Activated naive CD4-positive, alpha-beta T cell treated with anti-CD3 and anti-CD28 coated beads for 36 hours (primary cell): ENCODE data around the gene ZPLD1. TPM values are rescaled to one million over a fixed set of nuclear protein-coding genes. Genes with fewer than 3 reads are reported as not detected.

ENCODE experiments used
- CTCF ChIA-PET: fragments of 350-600 bp; sonication (Branson Sonifier 250); formaldehyde crosslinking; loops from one replicate; lab custom pipeline; 2021; ENCODE audit warnings: antibody characterized with exemption; lab: Charles Lee
- DNase-seq: peaks from one replicate; pipeline ENCODE4 v3.0.0-alpha.2; 2020
- H3K27ac Mint-ChIP-seq: one replicate; pipeline ENCODE4 v1.8.0; 2021; ENCODE audit warnings: mild to moderate bottlenecking, mixed read lengths
- H3K27me3 Mint-ChIP-seq: one replicate; pipeline ENCODE4 v1.8.0; 2021; ENCODE audit warnings: low read depth, mixed read lengths
- H3K36me3 Mint-ChIP-seq: one replicate; pipeline ENCODE4 v1.8.0; 2021; ENCODE audit warnings: low read depth, mixed read lengths
- H3K4me1 Mint-ChIP-seq: one replicate; pipeline ENCODE4 v1.8.0; 2021; ENCODE audit warnings: low read depth, mixed read lengths
- H3K4me3 Mint-ChIP-seq: one replicate; pipeline ENCODE4 v1.8.0; 2021; ENCODE audit warnings: mild to moderate bottlenecking, moderate library complexity, mixed read lengths
- H3K9me3 Mint-ChIP-seq: one replicate; pipeline ENCODE4 v1.8.0; 2021; ENCODE audit warnings: mixed read lengths
- intact Hi-C: fragments of 100-400 bp; cut with micrococcal nuclease; formaldehyde crosslinking; loops from one replicate; pipeline ENCODE4 v1.15.1; 2023
- total RNA-seq, 2 experiments: library from RNA; stranded (reverse); gene quantifications; one replicate each; pipeline ENCODE4 v1.2.3, GENCODE V29; 2021

The ZPLD1 gene
- total RNA-seq, 2 experiments from 2014 or later: not detected

DNA sequence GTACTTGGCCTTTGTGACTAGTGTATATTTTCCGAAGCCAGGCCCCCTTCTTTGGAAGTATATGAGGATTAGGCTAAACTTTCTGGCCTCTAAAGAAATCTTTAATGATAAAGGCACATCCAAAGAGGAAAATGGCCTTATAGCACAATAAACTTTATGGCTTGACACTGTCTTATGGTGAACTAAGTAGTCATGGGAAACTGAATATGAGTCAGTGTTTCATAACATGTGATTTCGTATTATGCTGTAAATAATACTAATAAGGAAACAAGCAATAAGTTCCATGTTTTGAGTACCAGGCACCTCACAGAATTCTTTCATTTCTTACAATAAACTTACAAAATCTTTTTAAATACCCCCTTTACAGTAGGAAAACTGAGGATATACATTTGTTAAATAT is 8.2 kb downstream of the ZPLD1 start:
- Mint-ChIP-seq H3K4me1 (no peaks in the 10 kb centered on the region), H3K9me3 (no peaks in the 10 kb centered on the region), H3K36me3 (no peaks in the 10 kb centered on the region), H3K27ac (no peak overlapping the region), H3K4me3 (no peak overlapping the region), H3K27me3 (peaks cover 5% of the 10 kb centered on the region)
- CTCF ChIA-PET: interaction anchor here (0.6 kb wide), 1 partner anchor 30 kb away, joined by 5 read pairs; no protein-coding TSS in a partner anchor
- intact Hi-C loops: no loop called here
- no peak for DNase-seq

DNA sequence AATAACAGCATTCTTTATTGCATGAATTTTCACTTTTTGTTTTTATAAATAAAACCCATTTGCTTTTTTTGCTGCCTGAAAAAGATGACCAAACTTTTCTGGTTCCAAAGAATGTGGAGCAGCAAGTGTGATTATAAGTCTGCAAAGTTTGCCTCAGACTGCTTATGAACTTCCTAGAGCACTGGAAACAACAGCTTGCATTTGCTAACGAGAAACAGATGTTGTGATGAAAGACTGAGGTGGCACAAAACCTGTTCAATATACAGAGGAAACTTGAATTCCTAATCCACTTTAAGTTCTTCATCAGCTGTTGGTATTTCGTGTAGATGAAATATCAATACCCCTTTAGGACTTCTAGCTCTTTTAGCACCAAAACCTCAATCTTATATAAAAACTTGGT is 9.3 kb downstream of the ZPLD1 start:
- H3K27me3 Mint-ChIP-seq: no peaks in the 10 kb centered on the region
- intact Hi-C loops: no loop called here
- no peaks in the 10 kb centered on the region for H3K36me3 Mint-ChIP-seq
- H3K4me3 Mint-ChIP-seq: no peak overlapping the region
- CTCF ChIA-PET: no interaction called here
- H3K4me1 Mint-ChIP-seq: no peaks in the 10 kb centered on the region
- no peaks in the 10 kb centered on the region for H3K9me3 Mint-ChIP-seq
- no peak overlapping the region for H3K27ac Mint-ChIP-seq
- DNase-seq: no peak

DNA sequence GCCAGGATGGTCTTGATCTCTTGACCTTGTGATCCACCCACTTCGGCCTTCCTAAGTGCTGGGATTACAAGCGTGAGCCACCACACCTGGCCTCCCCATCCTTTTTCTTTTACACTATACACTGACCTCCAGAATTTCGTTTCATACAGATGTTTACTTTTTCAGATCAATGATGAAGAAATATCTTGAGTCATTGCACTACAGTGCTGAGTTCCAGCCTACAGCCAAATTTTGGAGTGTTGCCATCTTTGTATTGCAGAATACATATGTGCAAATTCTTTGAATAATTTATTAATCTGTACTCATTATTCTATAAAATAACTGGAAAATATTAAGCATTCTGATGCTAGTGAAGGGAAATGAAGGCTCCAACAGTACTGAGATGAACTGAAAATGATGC is 12.5 kb downstream of the ZPLD1 start:
- Mint-ChIP-seq H3K4me3 (no peak overlapping the region), H3K27me3 (no peaks in the 10 kb centered on the region), H3K36me3 (no peaks in the 10 kb centered on the region), H3K4me1 (no peaks in the 10 kb centered on the region), H3K9me3 (no peaks in the 10 kb centered on the region), H3K27ac (no peak overlapping the region)
- CTCF ChIA-PET: no interaction called here
- no peak for DNase-seq
- intact Hi-C loops: no loop called here

DNA sequence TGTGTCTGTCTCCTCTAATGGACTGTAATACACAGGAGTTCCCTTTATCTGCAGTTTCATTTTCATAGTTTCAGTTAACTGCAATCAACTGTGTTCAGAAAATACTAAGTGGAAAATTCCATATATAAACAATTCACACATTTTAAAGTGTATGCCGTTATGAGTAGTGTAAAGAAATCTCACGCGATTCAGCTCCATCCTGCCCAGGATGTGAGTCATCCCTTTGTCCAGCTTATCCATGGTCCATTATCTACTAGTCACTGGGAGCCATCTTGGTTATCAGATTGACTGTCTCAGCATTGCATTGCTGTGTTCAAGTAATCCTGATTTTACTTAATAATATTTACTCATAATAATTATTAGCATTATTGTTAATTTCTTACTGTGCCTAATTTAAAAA is 14.5 kb downstream of the ZPLD1 start:
- DNase-seq: no peak
- no peak overlapping the region for H3K4me3 Mint-ChIP-seq
- no peaks in the 10 kb centered on the region for H3K36me3 Mint-ChIP-seq
- H3K27ac Mint-ChIP-seq: no peak overlapping the region
- H3K9me3 Mint-ChIP-seq: no peaks in the 10 kb centered on the region
- H3K27me3 Mint-ChIP-seq: no peaks in the 10 kb centered on the region
- no peaks in the 10 kb centered on the region for H3K4me1 Mint-ChIP-seq
- CTCF ChIA-PET: interaction anchor here (0.8 to 0.9 kb wide), 2 partner anchors 9 to 220 kb away, joined by 3 to 5 read pairs; no protein-coding TSS in a partner anchor
- intact Hi-C loops: no loop called here

DNA sequence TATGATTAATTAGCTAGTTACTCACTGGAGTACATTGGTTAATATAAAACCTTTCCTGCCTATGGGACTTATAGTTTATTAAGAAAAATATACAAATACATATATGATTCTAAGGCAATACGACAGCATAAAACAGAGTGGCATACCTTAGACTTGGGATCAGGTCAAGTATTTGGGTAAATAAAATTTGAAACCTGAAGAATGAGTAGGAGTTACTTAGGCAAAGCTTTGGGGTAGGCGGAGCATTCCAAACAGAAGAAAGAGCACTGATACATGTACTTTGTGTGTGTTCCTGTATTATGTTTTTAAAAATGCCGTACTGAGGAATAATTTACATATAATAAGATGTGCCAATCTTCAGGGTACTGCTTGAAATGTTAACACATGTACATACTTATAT is 15.1 kb downstream of the ZPLD1 start:
- Mint-ChIP-seq H3K4me3 (no peak overlapping the region), H3K4me1 (no peaks in the 10 kb centered on the region), H3K27ac (no peak overlapping the region), H3K36me3 (no peaks in the 10 kb centered on the region), H3K27me3 (no peaks in the 10 kb centered on the region), H3K9me3 (no peaks in the 10 kb centered on the region)
- intact Hi-C loops: no loop called here
- CTCF ChIA-PET: interaction anchor here (0.8 kb wide), 1 partner anchor 9 kb away, joined by 5 read pairs; no protein-coding TSS in a partner anchor
- no peak for DNase-seq

DNA sequence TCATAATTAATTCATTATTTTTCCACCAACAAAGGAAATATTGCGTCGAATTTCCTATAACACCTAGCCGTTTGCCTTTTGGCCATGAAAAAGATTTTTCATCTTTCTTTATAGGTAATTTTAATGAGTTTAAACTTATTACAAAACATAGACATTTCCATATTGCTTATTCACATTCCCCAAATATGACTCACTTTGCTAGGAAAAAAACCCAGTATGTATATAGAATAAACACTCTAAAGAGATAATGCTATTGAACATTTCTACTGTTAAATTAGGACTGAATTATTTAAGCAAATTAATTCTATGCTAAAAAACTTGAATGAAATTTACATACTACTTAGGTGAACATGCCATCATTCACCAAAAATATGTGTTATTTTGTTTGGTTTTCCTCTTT is 16.2 kb downstream of the ZPLD1 start:
- CTCF ChIA-PET: no interaction called here
- Mint-ChIP-seq H3K36me3 (no peaks in the 10 kb centered on the region), H3K4me1 (no peaks in the 10 kb centered on the region), H3K27me3 (peaks cover 3% of the 10 kb centered on the region), H3K9me3 (no peaks in the 10 kb centered on the region), H3K4me3 (no peak overlapping the region), H3K27ac (no peak overlapping the region)
- intact Hi-C loops: no loop called here
- DNase-seq: no peak

DNA sequence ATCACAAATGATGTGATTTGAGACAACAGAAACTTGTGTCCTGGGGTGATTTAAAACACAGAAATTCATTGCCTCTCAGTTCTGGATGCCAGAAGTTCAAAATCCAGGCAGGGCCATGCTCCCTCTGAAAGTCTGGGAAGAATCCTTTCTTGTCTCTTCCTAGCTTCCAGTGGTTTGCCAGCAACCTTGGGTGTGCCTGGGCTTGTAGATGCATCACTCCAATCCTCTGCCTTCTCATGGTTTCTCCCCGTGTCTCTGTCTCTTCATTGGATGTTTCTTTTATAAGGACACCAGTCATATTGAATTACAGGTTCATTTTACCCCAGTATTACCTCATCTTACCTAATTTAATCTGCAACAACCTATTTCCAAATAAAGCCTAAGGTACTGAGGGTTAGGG is 16.7 kb downstream of the ZPLD1 start:
- peaks cover 3% of the 10 kb centered on the region for H3K27me3 Mint-ChIP-seq
- CTCF ChIA-PET: no interaction called here
- no peak overlapping the region for H3K27ac Mint-ChIP-seq
- H3K4me3 Mint-ChIP-seq: no peak overlapping the region
- intact Hi-C loops: no loop called here
- DNase-seq: no peak
- no peaks in the 10 kb centered on the region for H3K4me1 Mint-ChIP-seq
- no peaks in the 10 kb centered on the region for H3K36me3 Mint-ChIP-seq
- no peaks in the 10 kb centered on the region for H3K9me3 Mint-ChIP-seq

DNA sequence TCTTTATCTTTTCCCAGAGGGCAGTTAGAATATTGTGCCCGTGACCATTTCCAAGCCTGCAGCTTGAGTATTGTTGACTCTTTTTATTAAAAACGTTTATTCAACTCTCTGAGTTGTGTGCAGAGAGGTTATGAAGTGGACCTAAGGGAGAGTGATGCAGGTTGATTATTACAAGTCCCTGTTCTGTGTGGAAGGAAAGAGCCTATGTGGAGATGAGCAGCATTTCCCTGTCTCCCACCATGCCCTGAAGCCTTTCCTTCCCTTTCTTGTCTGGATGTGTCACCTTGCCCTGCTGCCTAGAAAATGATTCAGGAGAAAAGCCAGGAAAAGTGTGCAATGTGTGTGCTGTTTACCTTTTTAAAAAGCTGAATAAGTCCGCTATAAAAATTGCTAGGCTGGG is 19.4 kb downstream of the ZPLD1 start:
- Mint-ChIP-seq H3K4me3 (no peak overlapping the region), H3K27me3 (peaks cover 3% of the 10 kb centered on the region), H3K36me3 (no peaks in the 10 kb centered on the region), H3K9me3 (no peaks in the 10 kb centered on the region), H3K27ac (no peak overlapping the region), H3K4me1 (no peaks in the 10 kb centered on the region)
- intact Hi-C loops: no loop called here
- CTCF ChIA-PET: interaction anchor here (0.6 kb wide), 1 partner anchor 90 kb away, joined by 3 read pairs; no protein-coding TSS in a partner anchor
- no peak for DNase-seq

DNA sequence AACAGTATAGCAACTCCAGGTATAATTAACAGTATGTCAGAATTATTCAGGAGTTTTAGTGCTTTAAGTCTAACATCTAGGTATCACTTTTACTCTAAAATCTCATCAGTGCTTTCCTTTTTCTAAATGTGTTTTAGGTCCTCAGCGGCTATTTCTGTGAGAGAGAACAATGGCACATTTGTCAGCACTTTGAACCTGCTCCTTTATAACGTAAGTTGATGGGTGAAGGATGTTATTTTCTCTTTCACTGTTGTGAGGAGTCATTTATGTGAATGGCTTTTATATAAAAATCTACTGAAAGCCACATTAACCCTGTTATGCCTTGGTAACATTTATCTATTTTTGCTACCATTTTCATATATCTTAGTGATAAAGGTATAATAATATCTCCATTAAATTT is 22.8 kb downstream of the ZPLD1 start:
- H3K27me3 Mint-ChIP-seq: peaks cover 3% of the 10 kb centered on the region
- H3K27ac Mint-ChIP-seq: no peak overlapping the region
- H3K4me1 Mint-ChIP-seq: no peaks in the 10 kb centered on the region
- no peak overlapping the region for H3K4me3 Mint-ChIP-seq
- no peak for DNase-seq
- no peaks in the 10 kb centered on the region for H3K36me3 Mint-ChIP-seq
- H3K9me3 Mint-ChIP-seq: no peaks in the 10 kb centered on the region
- intact Hi-C loops: no loop called here
- CTCF ChIA-PET: no interaction called here

DNA sequence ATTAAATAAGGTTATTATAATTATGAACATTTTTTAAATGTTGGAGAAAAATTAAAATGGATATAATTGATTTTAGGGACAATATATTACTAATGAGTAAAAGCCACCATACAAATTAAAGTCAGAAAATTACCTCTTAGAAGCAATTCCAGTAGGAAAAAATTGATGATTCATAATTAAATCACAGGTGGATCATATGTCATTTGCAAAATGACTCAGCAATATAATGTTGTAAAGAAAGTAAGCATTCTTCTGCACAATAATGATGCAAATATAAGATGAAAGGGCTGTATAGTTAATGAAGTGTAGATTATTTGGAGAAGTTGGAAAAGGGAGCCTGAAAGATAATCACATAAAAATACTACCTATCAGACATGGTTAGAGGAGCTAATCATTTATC is 25.8 kb downstream of the ZPLD1 start:
- DNase-seq: no peak
- Mint-ChIP-seq H3K9me3 (no peaks in the 10 kb centered on the region), H3K36me3 (no peaks in the 10 kb centered on the region), H3K27me3 (peaks cover 10% of the 10 kb centered on the region), H3K4me3 (no peak overlapping the region), H3K27ac (no peak overlapping the region), H3K4me1 (no peaks in the 10 kb centered on the region)
- intact Hi-C loops: no loop called here
- CTCF ChIA-PET: no interaction called here

DNA sequence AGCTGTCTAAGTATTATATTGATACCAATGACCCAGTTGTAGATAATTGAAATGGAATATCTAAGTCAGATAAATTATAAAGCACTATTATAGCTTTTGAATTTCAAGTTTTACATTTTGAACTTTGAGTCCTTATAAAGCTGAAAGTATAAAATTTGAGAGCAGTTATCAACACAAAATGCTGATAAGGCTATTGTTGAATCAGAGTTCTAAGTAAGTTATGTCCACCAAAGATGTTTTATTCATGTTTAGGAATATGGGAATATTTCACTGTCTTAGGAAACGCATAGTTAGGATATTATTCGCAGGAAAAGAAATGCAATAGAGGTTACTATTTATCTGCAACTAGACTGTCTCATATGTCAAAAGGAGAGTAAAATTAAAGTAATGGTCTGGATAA is 29.4 kb downstream of the ZPLD1 start:
- H3K4me1 Mint-ChIP-seq: no peaks in the 10 kb centered on the region
- H3K27me3 Mint-ChIP-seq: peaks cover 15% of the 10 kb centered on the region
- intact Hi-C loops: no loop called here
- CTCF ChIA-PET: interaction anchor here (0.7 kb wide), 1 partner anchor 265 kb away, joined by 3 read pairs; no protein-coding TSS in a partner anchor
- no peak overlapping the region for H3K27ac Mint-ChIP-seq
- H3K36me3 Mint-ChIP-seq: no peaks in the 10 kb centered on the region
- H3K4me3 Mint-ChIP-seq: no peak overlapping the region
- no peaks in the 10 kb centered on the region for H3K9me3 Mint-ChIP-seq
- DNase-seq: no peak

DNA sequence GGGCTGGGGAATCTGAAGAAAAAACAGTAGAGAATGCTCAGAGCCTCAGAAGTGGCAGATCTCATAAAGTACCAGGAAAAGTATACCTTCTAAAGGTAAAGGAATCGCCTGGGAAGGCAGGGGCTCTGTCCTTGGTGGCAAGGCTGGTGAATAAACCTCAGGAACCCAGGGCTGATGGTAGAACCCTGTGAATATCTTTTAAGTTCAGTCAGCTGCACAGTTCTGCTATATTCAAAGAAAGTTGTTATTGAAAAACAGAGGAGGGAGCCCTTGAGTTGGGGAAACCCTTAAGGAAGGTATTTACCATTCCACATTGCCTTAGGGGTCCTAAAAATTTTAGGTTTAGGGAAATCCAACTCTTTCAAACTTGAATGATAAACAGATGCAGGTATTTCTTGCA is 31.2 kb downstream of the ZPLD1 start:
- Mint-ChIP-seq H3K4me1 (no peaks in the 10 kb centered on the region), H3K9me3 (no peaks in the 10 kb centered on the region), H3K4me3 (no peak overlapping the region), H3K27me3 (peaks cover 15% of the 10 kb centered on the region), H3K27ac (no peak overlapping the region), H3K36me3 (no peaks in the 10 kb centered on the region)
- intact Hi-C loops: no loop called here
- CTCF ChIA-PET: no interaction called here
- DNase-seq: no peak

DNA sequence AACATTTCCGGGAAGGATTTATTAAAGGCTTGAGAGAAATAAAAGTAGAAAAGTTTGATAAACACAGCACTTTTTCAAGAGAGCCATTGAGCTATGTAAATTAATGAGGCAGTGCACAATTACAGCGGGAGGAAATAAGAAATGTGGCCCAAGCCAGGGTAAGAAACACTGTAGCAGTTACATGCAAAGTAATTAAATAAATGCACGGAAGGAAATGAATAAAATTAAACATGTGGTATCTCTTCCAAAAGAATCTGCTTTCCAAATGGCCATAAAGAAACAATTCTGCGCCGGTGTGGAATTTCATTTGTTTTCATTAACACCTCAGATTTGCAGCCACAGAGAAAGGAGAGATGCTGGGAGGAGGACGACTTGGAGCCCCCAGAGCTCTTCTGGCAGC is 35.3 kb downstream of the ZPLD1 start:
- DNase-seq: no peak
- Mint-ChIP-seq H3K36me3 (no peaks in the 10 kb centered on the region), H3K4me3 (no peak overlapping the region), H3K4me1 (no peaks in the 10 kb centered on the region), H3K27ac (no peak overlapping the region), H3K27me3 (peaks cover 6% of the 10 kb centered on the region), H3K9me3 (no peaks in the 10 kb centered on the region)
- intact Hi-C loops: no loop called here
- CTCF ChIA-PET: interaction anchor here (0.9 kb wide), 1 partner anchor 66 kb away, joined by 4 read pairs; no protein-coding TSS in a partner anchor
